ENCODE measurements around the gene BEST2.

GRCh38 chr19:12794971-12795381 lies 43.4 kb downstream of the BEST2 start:
- no peak for TF ChIP-seq POLR2A (IDR thresholded peaks at IDR 0.05)
- TF ChIP-seq CTCF (IDR thresholded peaks at IDR 0.05) = no peak

Measured in heart left ventricle (tissue), 13 donors.